OCI-LY1 (cell line): ENCODE measurements around the gene GTF3C1.

Experiments used
- H2AFZ ChIP-seq: fragments of 200-600 bp; sonication (generic), shearing (Covaris generic); 2 replicates; pipeline ENCODE4 v1.6.0; 2014; ENCODE audit warnings: antibody characterized with exemption, mild to moderate bottlenecking, low read length
- H3F3A ChIP-seq: fragments of 200-600 bp; sonication (generic), shearing (Covaris generic); 2 replicates; pipeline ENCODE4 v1.6.0; 2014; ENCODE audit warnings: mild to moderate bottlenecking, antibody characterized with exemption, low read length, moderate library complexity; ENCODE audit not compliant: insufficient read depth
- H3K27ac ChIP-seq: fragments of 200-600 bp; sonication (generic); 2 replicates; pipeline ENCODE4 v1.5.1; 2014; ENCODE audit warnings: low read length, mixed run types, mild to moderate bottlenecking, low read depth; ENCODE audit not compliant: poor library complexity, severe bottlenecking
- H3K27me3 ChIP-seq: fragments of 200-600 bp; sonication (generic); 2 replicates; pipeline ENCODE4 v1.6.0; 2014; ENCODE audit warnings: antibody characterized with exemption, mild to moderate bottlenecking, low read length, moderate library complexity; ENCODE audit not compliant: insufficient read depth
- H3K36me3 ChIP-seq: fragments of 200-600 bp; sonication (generic); 2 replicates; pipeline ENCODE4 v1.6.1; 2014; ENCODE audit warnings: mild to moderate bottlenecking, antibody characterized with exemption, low read length, moderate library complexity, mixed read lengths; ENCODE audit not compliant: insufficient read depth
- H3K4me1 ChIP-seq: fragments of 200-600 bp; sonication (generic); 2 replicates; pipeline ENCODE4 v1.5.1; 2014; ENCODE audit warnings: mild to moderate bottlenecking, low read length, moderate library complexity; ENCODE audit not compliant: insufficient read depth, severe bottlenecking
- H3K4me2 ChIP-seq: fragments of 200-600 bp; sonication (generic), shearing (Covaris generic); 2 replicates; pipeline ENCODE4 v1.6.1; 2014; ENCODE audit warnings: low read length
- H3K4me3 ChIP-seq: fragments of 200-600 bp; sonication (generic); 2 replicates; pipeline ENCODE4 v1.5.1; 2014; ENCODE audit warnings: low read length, low read depth, mild to moderate bottlenecking, mixed read lengths; ENCODE audit not compliant: poor library complexity, severe bottlenecking
- H3K79me2 ChIP-seq: fragments of 200-600 bp; shearing (Covaris generic); 2 replicates; pipeline ENCODE4 v1.6.1; 2016; ENCODE audit warnings: mixed run types, low read length, mixed read lengths; ENCODE audit not compliant: insufficient read depth
- H3K9ac ChIP-seq: fragments of 200-600 bp; sonication (generic), shearing (Covaris generic); 2 replicates; pipeline ENCODE4 v1.6.1; 2014; ENCODE audit warnings: mild to moderate bottlenecking, low read length, mixed read lengths
- H3K9me2 ChIP-seq: fragments of 200-600 bp; sonication (generic), shearing (Covaris generic); 2 replicates; pipeline ENCODE4 v1.6.1; 2014; ENCODE audit warnings: low read depth, mild to moderate bottlenecking, low read length, mixed read lengths
- H3K9me3 ChIP-seq: fragments of 200-600 bp; shearing (Covaris generic); 2 replicates; pipeline ENCODE4 v1.6.1; 2014; ENCODE audit warnings: low read length, mixed read lengths
- H4K20me1 ChIP-seq: fragments of 200-600 bp; sonication (generic), shearing (Covaris generic); 2 replicates; pipeline ENCODE4 v1.6.0; 2016; ENCODE audit warnings: mild to moderate bottlenecking, low read length; ENCODE audit not compliant: insufficient read depth
- EZH2 ChIP-seq: fragments of 200-600 bp; sonication (generic), shearing (Covaris generic); IDR thresholded peaks from 2 replicates; pipeline ENCODE4 v1.8.0; 2017; ENCODE audit warnings: borderline replicate concordance, mixed run types, mild to moderate bottlenecking, antibody characterized with exemption, low read length, moderate library complexity, mixed read lengths
- TF ChIP-seq, protein P1 (sequence below): fragments of 200-600 bp; sonication (generic), shearing (Covaris generic); IDR thresholded peaks from 2 replicates; pipeline ENCODE4 v1.5.1; 2017; ENCODE audit warnings: mild to moderate bottlenecking, antibody characterized with exemption, low read length, moderate library complexity, mixed read lengths

Gene GTF3C1

GRCh38 chr16:27499659-27500055 lies 50.1 kb downstream of the GTF3C1 start:
- H3K4me1 ChIP-seq = no peaks in the 10 kb centered on the region
- H3K79me2 ChIP-seq = no peaks in the 10 kb centered on the region
- peaks cover 88% of the 10 kb centered on the region for H3K36me3 ChIP-seq
- no peaks in the 10 kb centered on the region for H3K9me3 ChIP-seq
- H3K27ac ChIP-seq = no peak overlapping the region
- TF ChIP-seq, protein P1, sequence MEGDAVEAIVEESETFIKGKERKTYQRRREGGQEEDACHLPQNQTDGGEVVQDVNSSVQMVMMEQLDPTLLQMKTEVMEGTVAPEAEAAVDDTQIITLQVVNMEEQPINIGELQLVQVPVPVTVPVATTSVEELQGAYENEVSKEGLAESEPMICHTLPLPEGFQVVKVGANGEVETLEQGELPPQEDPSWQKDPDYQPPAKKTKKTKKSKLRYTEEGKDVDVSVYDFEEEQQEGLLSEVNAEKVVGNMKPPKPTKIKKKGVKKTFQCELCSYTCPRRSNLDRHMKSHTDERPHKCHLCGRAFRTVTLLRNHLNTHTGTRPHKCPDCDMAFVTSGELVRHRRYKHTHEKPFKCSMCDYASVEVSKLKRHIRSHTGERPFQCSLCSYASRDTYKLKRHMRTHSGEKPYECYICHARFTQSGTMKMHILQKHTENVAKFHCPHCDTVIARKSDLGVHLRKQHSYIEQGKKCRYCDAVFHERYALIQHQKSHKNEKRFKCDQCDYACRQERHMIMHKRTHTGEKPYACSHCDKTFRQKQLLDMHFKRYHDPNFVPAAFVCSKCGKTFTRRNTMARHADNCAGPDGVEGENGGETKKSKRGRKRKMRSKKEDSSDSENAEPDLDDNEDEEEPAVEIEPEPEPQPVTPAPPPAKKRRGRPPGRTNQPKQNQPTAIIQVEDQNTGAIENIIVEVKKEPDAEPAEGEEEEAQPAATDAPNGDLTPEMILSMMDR = no peak
- TF ChIP-seq EZH2 = no peak
- H3K4me3 ChIP-seq = no peak overlapping the region
- H2AFZ ChIP-seq = no peak overlapping the region
- H3F3A ChIP-seq = no peaks in the 10 kb centered on the region
- H3K27me3 ChIP-seq = no peaks in the 10 kb centered on the region
- no peaks in the 10 kb centered on the region for H3K9me2 ChIP-seq
- H3K9ac ChIP-seq = no peak overlapping the region
- H4K20me1 ChIP-seq = no peaks in the 10 kb centered on the region
- no peak overlapping the region for H3K4me2 ChIP-seq

GRCh38 chr16:27498916-27499658 lies 50.6 kb downstream of the GTF3C1 start:
- Histone ChIP-seq H2AFZ (no peak overlapping the region), H3F3A (no peaks in the 10 kb centered on the region), H3K36me3 (peaks cover 86% of the 10 kb centered on the region), H3K9me2 (no peaks in the 10 kb centered on the region), H3K27me3 (no peaks in the 10 kb centered on the region), H3K79me2 (no peaks in the 10 kb centered on the region), H3K27ac (no peak overlapping the region), H3K4me3 (no peak overlapping the region), H3K9ac (no peak overlapping the region), H3K9me3 (no peaks in the 10 kb centered on the region), H4K20me1 (no peaks in the 10 kb centered on the region), H3K4me2 (no peak overlapping the region), H3K4me1 (no peaks in the 10 kb centered on the region)
- no peak for TF ChIP-seq EZH2
- TF ChIP-seq, protein P1 = no peak

DNA sequence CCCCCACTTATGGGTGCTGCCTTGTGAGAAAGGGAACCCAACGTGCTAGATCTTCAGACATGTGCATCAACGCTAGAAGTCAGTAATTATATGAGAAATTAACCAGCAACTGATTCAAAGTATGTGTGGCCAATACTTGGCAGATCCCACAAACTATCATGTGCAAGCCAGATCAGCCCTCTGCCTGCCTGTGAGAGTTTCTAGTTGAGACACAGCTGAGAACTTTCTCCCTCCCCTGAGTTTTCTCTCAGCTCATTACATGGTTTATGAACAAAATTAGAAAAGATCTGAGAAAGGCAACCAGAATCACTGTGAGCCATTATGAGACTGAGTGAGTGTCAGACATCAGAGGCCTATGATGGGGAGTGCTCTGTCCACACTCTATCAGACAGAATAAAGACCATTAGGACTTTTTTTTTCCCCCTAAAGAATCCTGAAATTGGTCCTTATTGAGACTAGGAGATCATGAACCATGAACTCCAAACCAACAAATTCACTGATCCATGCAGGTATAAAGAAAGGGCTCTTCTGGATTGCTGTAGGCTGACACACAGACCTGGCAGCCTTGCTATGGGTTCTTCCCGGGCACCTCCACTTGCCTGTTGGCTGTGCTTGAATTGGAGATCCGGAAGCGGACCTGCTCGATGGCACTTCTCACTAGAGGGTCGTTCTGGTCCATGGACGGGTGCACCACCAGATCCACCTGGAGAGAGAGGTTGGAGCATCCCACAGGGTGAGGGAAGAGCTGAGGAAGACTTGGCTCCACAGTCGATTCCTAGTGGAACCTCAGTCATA lies 51.5 kb downstream of the GTF3C1 start:
- H2AFZ ChIP-seq = no peak overlapping the region
- no peak overlapping the region for H3K4me3 ChIP-seq
- H3K79me2 ChIP-seq = no peaks in the 10 kb centered on the region
- TF ChIP-seq EZH2 = no peak
- TF ChIP-seq, protein P1 = no peak
- H3K27me3 ChIP-seq = no peaks in the 10 kb centered on the region
- no peaks in the 10 kb centered on the region for H3K4me1 ChIP-seq
- H3K4me2 ChIP-seq = no peak overlapping the region
- no peaks in the 10 kb centered on the region for H3F3A ChIP-seq
- H4K20me1 ChIP-seq = no peaks in the 10 kb centered on the region
- no peak overlapping the region for H3K9ac ChIP-seq
- H3K27ac ChIP-seq = no peak overlapping the region
- no peaks in the 10 kb centered on the region for H3K9me2 ChIP-seq
- H3K36me3 ChIP-seq = peaks cover 77% of the 10 kb centered on the region
- H3K9me3 ChIP-seq = no peaks in the 10 kb centered on the region
